PC-3 (cell line): ENCODE data around the gene TRIM40. TPM values are rescaled to one million over a fixed set of nuclear protein-coding genes. Genes with fewer than 3 reads are reported as not detected.

Experiments
- ATAC-seq: fragments of 200-7000 bp; cut with Tn5 transposase; 2 replicates; pipeline ENCODE4 v1.9.1; 2020; ENCODE audit warnings: mild to moderate bottlenecking, moderate library complexity
- BruUV-seq: library from RNA; stranded (reverse); fragments of 400-500 nt; replicated peaks from 2 replicates; lab custom pipeline; 2021; lab: Mats Ljungman, UMichigan
- CTCF ChIA-PET: fragments of 300-600 bp; sonication (Branson Sonifier 250); formaldehyde crosslinking; loops from one replicate; lab custom pipeline; 2022; ENCODE audit warnings: antibody characterized with exemption; lab: Charles Lee
- POLR2A ChIA-PET: fragments of 300-600 bp; sonication (Branson Sonifier 250); formaldehyde crosslinking; loops from one replicate; lab custom pipeline; 2022; ENCODE audit warnings: antibody characterized with exemption; ENCODE audit not compliant: unreplicated experiment; lab: Charles Lee
- DNase-seq: peaks from one replicate; pipeline ENCODE4 v3.0.0-alpha.2; 2015
- H2AFZ ChIP-seq: fragments of 300-600 bp; sonication (generic); 2 replicates; pipeline ENCODE4 v1.6.0; 2016; ENCODE audit warnings: antibody characterized with exemption, low read length
- H3F3A ChIP-seq: fragments of 300-600 bp; sonication (generic); one replicate; pipeline ENCODE4 v1.6.0; 2017; ENCODE audit warnings: antibody characterized with exemption, low read length, control low read depth, mild to moderate bottlenecking; ENCODE audit not compliant: unreplicated experiment
- H3K27ac ChIP-seq: fragments of 300-600 bp; sonication (generic); 2 replicates; pipeline ENCODE4 v1.5.1; 2016; ENCODE audit warnings: mild to moderate bottlenecking, low read length
- H3K27me3 ChIP-seq: fragments of 300-600 bp; sonication (generic); 2 replicates; pipeline ENCODE4 v1.6.1; 2016; ENCODE audit warnings: low read length, mixed read lengths
- H3K36me3 ChIP-seq: fragments of 300-600 bp; sonication (generic); 2 replicates; pipeline ENCODE4 v1.6.1; 2016; ENCODE audit warnings: low read depth, mixed run types, low read length, mixed read lengths
- H3K4me1 ChIP-seq: fragments of 300-600 bp; sonication (generic); 2 replicates; pipeline ENCODE4 v1.5.1; 2016; ENCODE audit warnings: low read length; ENCODE audit not compliant: insufficient read depth
- H3K4me2 ChIP-seq: fragments of 300-600 bp; sonication (generic); 2 replicates; pipeline ENCODE4 v1.6.0; 2016; ENCODE audit warnings: low read length
- H3K4me3 ChIP-seq: fragments of 300-600 bp; sonication (generic); 2 replicates; pipeline ENCODE4 v1.5.1; 2016; ENCODE audit warnings: mild to moderate bottlenecking, low read length, mixed read lengths
- H3K79me2 ChIP-seq: fragments of 300-600 bp; sonication (generic); 2 replicates; pipeline ENCODE4 v1.6.1; 2017; ENCODE audit warnings: low read length, mixed read lengths
- H3K9ac ChIP-seq: fragments of 300-600 bp; sonication (generic); 2 replicates; pipeline ENCODE4 v1.6.0; 2016; ENCODE audit warnings: mild to moderate bottlenecking, low read length
- H3K9me2 ChIP-seq: fragments of 300-600 bp; sonication (generic); replicated peaks from 2 replicates; pipeline ENCODE4 v1.6.1; 2016; ENCODE audit warnings: mixed run types, low read length, mixed read lengths
- H3K9me3 ChIP-seq: fragments of 300-600 bp; sonication (generic); 2 replicates; pipeline ENCODE4 v1.6.1; 2016; ENCODE audit warnings: low read length, mixed read lengths
- H4K20me1 ChIP-seq: fragments of 300-600 bp; sonication (generic); 2 replicates; pipeline ENCODE4 v1.6.1; 2016; ENCODE audit warnings: low read length, mixed read lengths
- EZH2 ChIP-seq: fragments of 300-600 bp; sonication (generic); IDR thresholded peaks from one replicate; pipeline ENCODE4 v1.6.1; 2017; ENCODE audit warnings: antibody characterized with exemption, mild to moderate bottlenecking, low read length; ENCODE audit not compliant: unreplicated experiment
- EZH2phosphoT487 ChIP-seq: fragments of 300-600 bp; sonication (generic); IDR thresholded peaks from 2 replicates; pipeline ENCODE4 v1.6.1; 2018; ENCODE audit warnings: mild to moderate bottlenecking, antibody characterized with exemption, low read length, borderline replicate concordance
- intact Hi-C: fragments of 100-400 bp; cut with micrococcal nuclease; formaldehyde crosslinking; loops from 2 replicates; pipeline ENCODE4 v1.9.0; 2023
- total RNA-seq: library from RNA; depleted of rRNA; stranded (reverse); fragments of >200 nt; gene quantifications from 2 replicates; pipeline ENCODE4 v1.2.3, GENCODE V29; 2014
- TF ChIP-seq, protein P1 (sequence below): fragments of 300-600 bp; sonication (generic); conservative IDR thresholded peaks from 2 replicates; pipeline ENCODE4 v1.5.1; 2017; ENCODE audit warnings: antibody characterized with exemption, low read depth, mild to moderate bottlenecking, low read length

The TRIM40 gene
- total RNA-seq, 1 experiment from 2014 or later = not detected

DNA sequence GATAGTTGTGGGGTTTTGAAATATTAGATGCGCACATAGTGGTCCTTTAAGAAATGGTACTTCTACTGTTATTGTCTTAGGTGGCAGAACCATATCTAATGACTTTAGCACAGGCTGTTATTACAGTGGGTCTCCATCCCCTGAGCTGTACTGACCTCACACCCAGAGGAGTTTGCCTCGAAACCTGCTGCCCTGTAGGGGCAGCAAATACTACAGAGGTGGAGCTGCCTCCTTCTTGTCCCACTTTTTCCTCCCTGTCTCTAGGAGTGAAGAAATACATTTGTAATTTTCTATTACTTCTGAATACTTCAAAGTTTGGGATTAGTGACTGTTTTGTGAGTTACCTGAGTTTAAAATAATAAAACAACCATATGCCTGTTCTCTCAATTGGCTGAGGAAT lies 31.3 kb upstream of the TRIM40 start:
- intact Hi-C loops = no loop called here
- no peak overlapping the region for H2AFZ ChIP-seq
- H3K9me2 ChIP-seq = no peaks in the 10 kb centered on the region
- TF ChIP-seq, protein P1, sequence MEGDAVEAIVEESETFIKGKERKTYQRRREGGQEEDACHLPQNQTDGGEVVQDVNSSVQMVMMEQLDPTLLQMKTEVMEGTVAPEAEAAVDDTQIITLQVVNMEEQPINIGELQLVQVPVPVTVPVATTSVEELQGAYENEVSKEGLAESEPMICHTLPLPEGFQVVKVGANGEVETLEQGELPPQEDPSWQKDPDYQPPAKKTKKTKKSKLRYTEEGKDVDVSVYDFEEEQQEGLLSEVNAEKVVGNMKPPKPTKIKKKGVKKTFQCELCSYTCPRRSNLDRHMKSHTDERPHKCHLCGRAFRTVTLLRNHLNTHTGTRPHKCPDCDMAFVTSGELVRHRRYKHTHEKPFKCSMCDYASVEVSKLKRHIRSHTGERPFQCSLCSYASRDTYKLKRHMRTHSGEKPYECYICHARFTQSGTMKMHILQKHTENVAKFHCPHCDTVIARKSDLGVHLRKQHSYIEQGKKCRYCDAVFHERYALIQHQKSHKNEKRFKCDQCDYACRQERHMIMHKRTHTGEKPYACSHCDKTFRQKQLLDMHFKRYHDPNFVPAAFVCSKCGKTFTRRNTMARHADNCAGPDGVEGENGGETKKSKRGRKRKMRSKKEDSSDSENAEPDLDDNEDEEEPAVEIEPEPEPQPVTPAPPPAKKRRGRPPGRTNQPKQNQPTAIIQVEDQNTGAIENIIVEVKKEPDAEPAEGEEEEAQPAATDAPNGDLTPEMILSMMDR = peak; percentile 20; the same call in 1 of the 2 replicates
- TF ChIP-seq EZH2 (no peak), EZH2phosphoT487 (no peak)
- H3K27me3 ChIP-seq = no peaks in the 10 kb centered on the region
- DNase-seq = peak; percentile 15
- H3F3A ChIP-seq = no peaks in the 10 kb centered on the region
- H3K4me3 ChIP-seq = no peak overlapping the region
- H3K36me3 ChIP-seq = no peaks in the 10 kb centered on the region
- H3K27ac ChIP-seq = no peak overlapping the region
- CTCF ChIA-PET = interaction anchor here (1.0 to 4.8 kb wide), 2 partner anchors 18 to 27 kb away, joined by 4 to 107 read pairs; no protein-coding TSS in a partner anchor
- H3K9me3 ChIP-seq = no peaks in the 10 kb centered on the region
- no peak overlapping the region for H3K9ac ChIP-seq
- BruUV-seq = no TSS peak
- H3K79me2 ChIP-seq = no peaks in the 10 kb centered on the region
- POLR2A ChIA-PET = no interaction called here
- peaks cover 31% of the 10 kb centered on the region for H3K4me1 ChIP-seq
- H4K20me1 ChIP-seq = no peaks in the 10 kb centered on the region
- H3K4me2 ChIP-seq = no peak overlapping the region
- no peak for ATAC-seq

DNA sequence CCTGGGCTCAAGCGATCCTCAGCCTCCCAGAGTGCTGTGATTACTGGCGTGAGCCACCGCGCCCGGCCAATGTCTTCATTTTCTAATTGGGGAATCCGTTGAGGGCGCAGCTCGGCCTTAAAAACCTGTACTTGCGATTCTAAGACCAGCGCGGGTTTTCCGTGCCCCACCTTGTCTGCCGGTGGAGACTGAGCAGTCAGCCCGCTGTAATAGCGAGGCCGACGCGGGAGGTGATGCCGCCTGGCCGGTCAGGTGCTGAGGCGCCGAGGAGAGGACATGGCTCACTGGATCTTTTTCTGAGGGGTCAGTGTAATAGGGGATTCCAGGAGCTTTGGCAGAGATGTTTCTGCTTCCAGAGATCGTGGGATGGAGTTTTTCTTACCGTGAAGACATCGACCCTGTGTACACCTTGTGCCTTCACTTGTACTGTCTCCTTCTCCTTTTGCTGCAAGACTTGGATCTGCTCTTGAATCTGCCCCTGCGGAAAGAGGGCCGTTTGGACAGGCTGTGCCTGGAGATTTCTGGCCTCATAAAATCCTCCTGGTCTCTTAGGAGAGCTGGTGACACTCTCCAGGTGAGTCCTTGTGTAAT lies 24.6 kb upstream of the TRIM40 start:
- TF ChIP-seq, protein P1 = no peak
- TF ChIP-seq EZH2phosphoT487 = no peak
- no peak for TF ChIP-seq EZH2
- no peaks in the 10 kb centered on the region for H3K9me3 ChIP-seq
- no peaks in the 10 kb centered on the region for H4K20me1 ChIP-seq
- no peak overlapping the region for H3K4me2 ChIP-seq
- no peak overlapping the region for H3K4me3 ChIP-seq
- H3K79me2 ChIP-seq = no peaks in the 10 kb centered on the region
- H3K4me1 ChIP-seq = peaks cover 8% of the 10 kb centered on the region; the same call in 1 of the 2 replicates
- no TSS peak for BruUV-seq
- H3K27me3 ChIP-seq = no peaks in the 10 kb centered on the region
- no peaks in the 10 kb centered on the region for H3F3A ChIP-seq
- CTCF ChIA-PET = no interaction called here
- H3K36me3 ChIP-seq = no peaks in the 10 kb centered on the region
- H3K9ac ChIP-seq = no peak overlapping the region
- no peak for DNase-seq
- intact Hi-C loops = no loop called here
- no peak for ATAC-seq
- POLR2A ChIA-PET = no interaction called here
- no peak overlapping the region for H3K27ac ChIP-seq
- H2AFZ ChIP-seq = no peak overlapping the region
- H3K9me2 ChIP-seq = no peaks in the 10 kb centered on the region

- Histone ChIP-seq H3K79me2 (no peaks in the 10 kb centered on the region), H3F3A (no peaks in the 10 kb centered on the region), H3K27me3 (no peaks in the 10 kb centered on the region), H4K20me1 (no peaks in the 10 kb centered on the region), H3K9me2 (no peaks in the 10 kb centered on the region), H3K4me2 (0 out of 2 replicates have a peak overlapping the region, but pooled peaks have one; percentile 8), H3K27ac (no peak overlapping the region), H3K9ac (no peak overlapping the region), H3K9me3 (no peaks in the 10 kb centered on the region), H3K36me3 (no peaks in the 10 kb centered on the region), H2AFZ (no peak overlapping the region), H3K4me3 (no peak overlapping the region), H3K4me1 (peaks cover 8% of the 10 kb centered on the region; the same call in 1 of the 2 replicates)
- CTCF ChIA-PET = no interaction called here
- no peak for ATAC-seq
- BruUV-seq = TSS peak; percentile 65
- POLR2A ChIA-PET = no interaction called here
- intact Hi-C loops = no loop called here
- TF ChIP-seq EZH2phosphoT487 = no peak
- TF ChIP-seq, protein P1 = no peak
- TF ChIP-seq EZH2 = no peak
- DNase-seq = no peak
Measured at GRCh38 chr6:30112402-30112994, 23.4 kb upstream of the TRIM40 start.
